ENCODE data around the gene KRT37.

Gene KRT37

GRCh38 chr17:41413982-41414381, 10.4 kb downstream of the KRT37 start (continued):
- TF ChIP-seq ZNF518A (tag by site-specific recombination; conservative IDR thresholded peaks at IDR 0.05; ENCODE audit: low read depth) (no peak), ZNF548 (tag by site-specific recombination; IDR thresholded peaks at IDR 0.05) (no peak), HOXA7 (CRISPR knock-in tag; IDR thresholded peaks at IDR 0.05; ENCODE audit: borderline replicate concordance) (no peak), ZNF560 (tag by site-specific recombination; IDR thresholded peaks at IDR 0.05; ENCODE audit: borderline replicate concordance) (no peak)

GRCh38 chr17:41413353-41413957, 10.9 kb downstream of the KRT37 start:
- Histone ChIP-seq H3K4me1 (ENCODE audit: control insufficient read depth, insufficient read depth, low read length) (no peaks in the 10 kb centered on the region), H3K27ac (ENCODE audit: extremely low read depth, low read depth, low read length) (no peak overlapping the region), H3K4me3 (ENCODE audit: low read depth, low read length) (no peak overlapping the region), H3K36me3 (ENCODE audit: control insufficient read depth in 2 of 2, insufficient read depth in 1 of 2, low read length in 2 of 2) (no peaks in the 10 kb centered on the region), H3K9me3 (ENCODE audit: control insufficient read depth, insufficient read depth, low read depth, low read length) (no peaks in the 10 kb centered on the region)
- CTCF ChIA-PET, result interaction anchor here (1.0 to 1.7 kb wide), 3 partner anchors 74 to 250 kb away, joined by 3 to 6 read pairs (median 5); no protein-coding TSS in a partner anchor
- no peak for TF ChIP-seq ZNF473 (tag by site-specific recombination; IDR thresholded peaks at IDR 0.05)
- TF ChIP-seq YY1 (tag by site-specific recombination; IDR thresholded peaks at IDR 0.05), result no peak
- no peak for TF ChIP-seq INSM2 (tag by site-specific recombination; IDR thresholded peaks at IDR 0.05)
- no peak for TF ChIP-seq ZFP41 (tag by site-specific recombination; IDR thresholded peaks at IDR 0.05; ENCODE audit: borderline replicate concordance)
- TF ChIP-seq ZNF555 (tag by site-specific recombination; conservative IDR thresholded peaks at IDR 0.05), result no peak
- no peak for TF ChIP-seq ZNF449 (tag by site-specific recombination; IDR thresholded peaks at IDR 0.05)
- TF ChIP-seq ZNF558 (tag by site-specific recombination; IDR thresholded peaks at IDR 0.05), result no peak
- no peak for TF ChIP-seq ZNF423 (tag by site-specific recombination; IDR thresholded peaks at IDR 0.05)
- TF ChIP-seq PRDM6 (tag by site-specific recombination; IDR thresholded peaks at IDR 0.05), result no peak
- no peak for TF ChIP-seq ZNF530 (tag by site-specific recombination; IDR thresholded peaks at IDR 0.05; ENCODE audit: low read depth)
- TF ChIP-seq ZNF76 (tag by site-specific recombination; IDR thresholded peaks at IDR 0.05; ENCODE audit: borderline replicate concordance, low read depth), result no peak
- TF ChIP-seq ZNF311 (tag by site-specific recombination; IDR thresholded peaks at IDR 0.05; ENCODE audit: borderline replicate concordance), result no peak
- TF ChIP-seq ZNF560 (tag by site-specific recombination; IDR thresholded peaks at IDR 0.05; ENCODE audit: borderline replicate concordance), result no peak
- TF ChIP-seq MYNN (tag by site-specific recombination; IDR thresholded peaks at IDR 0.05; ENCODE audit: borderline replicate concordance), result no peak
- no peak for TF ChIP-seq ZNF121 (tag by site-specific recombination; IDR thresholded peaks at IDR 0.05)
- TF ChIP-seq REST (tag by site-specific recombination; IDR thresholded peaks at IDR 0.05), result no peak
- no peak for TF ChIP-seq HOXC10 (CRISPR knock-in tag; IDR thresholded peaks at IDR 0.05)
- POLR2A ChIA-PET, result interaction anchor here (1.2 kb wide), 1 partner anchor 275 kb away, joined by 7 read pairs; the partner anchor contains the start of gene EIF1
